ENCODE data around the gene WDR87. TPM values are rescaled to one million over a fixed set of nuclear protein-coding genes. Genes with fewer than 3 reads are reported as not detected.

Gene WDR87
- total and polyA plus RNA-seq, 4 donors: not detected

DNA sequence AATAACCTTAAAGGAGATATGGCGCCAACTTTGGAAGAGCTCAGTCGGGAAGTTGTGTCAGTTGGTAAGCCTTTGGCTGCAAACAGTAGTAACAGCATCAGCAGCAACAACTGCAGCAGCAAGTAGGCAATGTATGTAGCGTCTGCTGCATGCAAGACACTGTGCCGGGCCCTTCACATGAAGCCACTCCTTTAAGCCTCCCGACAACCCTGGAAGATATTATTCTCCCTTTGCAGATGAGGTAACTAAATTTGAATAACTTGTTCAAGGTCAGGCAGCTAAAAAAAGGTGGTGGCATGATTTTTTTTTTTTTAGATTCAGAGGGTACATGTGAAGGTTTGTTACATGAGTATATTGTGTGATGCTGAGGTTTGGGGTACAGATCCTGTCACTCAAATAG is 20.3 kb upstream of the WDR87 start:
- Histone ChIP-seq H3K27ac (ENCODE audit: low read depth in 1 of 2, low read length in 2 of 2) (no peak overlapping the region), H3K9me3 (ENCODE audit: control insufficient read depth in 4 of 4, low read length in 3 of 4) (no peaks in the 10 kb centered on the region), H3K36me3 (ENCODE audit: control insufficient read depth in 4 of 4, insufficient read depth in 3 of 4, low read depth in 1 of 4, low read length in 3 of 4) (no peaks in the 10 kb centered on the region), H3K27me3 (ENCODE audit: control insufficient read depth in 4 of 4, insufficient read depth in 4 of 4, low read length in 3 of 4) (no peaks in the 10 kb centered on the region), H3K4me3 (ENCODE audit: low read depth in 1 of 3, low read length in 3 of 3) (no peak overlapping the region), H3K4me1 (ENCODE audit: control insufficient read depth in 4 of 4, insufficient read depth in 4 of 4, low read length in 3 of 4) (peaks cover 4 to 21% (median 13%) of the 10 kb centered on the region in 4 donors), H3K9ac (ENCODE audit: low read depth in 1 of 2, low read length in 2 of 2) (no peak overlapping the region)
- no peak for DNase-seq (ENCODE audit: low spot score)
- 90% methylated on average over 5 of the region's 5 CpGs for WGBS
- TF ChIP-seq RAD21 (IDR thresholded peaks at IDR 0.05) (no peak), ATF3 (IDR thresholded peaks at IDR 0.05) (no peak), NR2F2 (IDR thresholded peaks at IDR 0.05) (no peak), FOXA1 (IDR thresholded peaks at IDR 0.05) (no peak), HNF4G (IDR thresholded peaks at IDR 0.05) (no peak), EGR1 (IDR thresholded peaks at IDR 0.05; ENCODE audit: low read depth in 2 of 2) (no peak)
- TF ChIP-seq, protein P1, sequence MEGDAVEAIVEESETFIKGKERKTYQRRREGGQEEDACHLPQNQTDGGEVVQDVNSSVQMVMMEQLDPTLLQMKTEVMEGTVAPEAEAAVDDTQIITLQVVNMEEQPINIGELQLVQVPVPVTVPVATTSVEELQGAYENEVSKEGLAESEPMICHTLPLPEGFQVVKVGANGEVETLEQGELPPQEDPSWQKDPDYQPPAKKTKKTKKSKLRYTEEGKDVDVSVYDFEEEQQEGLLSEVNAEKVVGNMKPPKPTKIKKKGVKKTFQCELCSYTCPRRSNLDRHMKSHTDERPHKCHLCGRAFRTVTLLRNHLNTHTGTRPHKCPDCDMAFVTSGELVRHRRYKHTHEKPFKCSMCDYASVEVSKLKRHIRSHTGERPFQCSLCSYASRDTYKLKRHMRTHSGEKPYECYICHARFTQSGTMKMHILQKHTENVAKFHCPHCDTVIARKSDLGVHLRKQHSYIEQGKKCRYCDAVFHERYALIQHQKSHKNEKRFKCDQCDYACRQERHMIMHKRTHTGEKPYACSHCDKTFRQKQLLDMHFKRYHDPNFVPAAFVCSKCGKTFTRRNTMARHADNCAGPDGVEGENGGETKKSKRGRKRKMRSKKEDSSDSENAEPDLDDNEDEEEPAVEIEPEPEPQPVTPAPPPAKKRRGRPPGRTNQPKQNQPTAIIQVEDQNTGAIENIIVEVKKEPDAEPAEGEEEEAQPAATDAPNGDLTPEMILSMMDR (IDR thresholded peaks at IDR 0.05; ENCODE audit: low read depth, low read length, missing input control): no peak
- TF ChIP-seq, protein P2, sequence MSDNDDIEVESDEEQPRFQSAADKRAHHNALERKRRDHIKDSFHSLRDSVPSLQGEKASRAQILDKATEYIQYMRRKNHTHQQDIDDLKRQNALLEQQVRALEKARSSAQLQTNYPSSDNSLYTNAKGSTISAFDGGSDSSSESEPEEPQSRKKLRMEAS (IDR thresholded peaks at IDR 0.05): no peak

- WGBS: 93% methylated on average over 10 of the region's 10 CpGs
- Histone ChIP-seq H3K4me3 (ENCODE audit: low read depth in 1 of 3, low read length in 3 of 3) (no peak overlapping the region), H3K4me1 (ENCODE audit: control insufficient read depth in 4 of 4, insufficient read depth in 4 of 4, low read length in 3 of 4) (peaks cover 1 to 17% (median 9%) of the 10 kb centered on the region in 4 donors), H3K9me3 (ENCODE audit: control insufficient read depth in 4 of 4, low read length in 3 of 4) (no peaks in the 10 kb centered on the region), H3K27ac (ENCODE audit: low read depth in 1 of 2, low read length in 2 of 2) (no peak overlapping the region), H3K9ac (ENCODE audit: low read depth in 1 of 2, low read length in 2 of 2) (no peak overlapping the region), H3K27me3 (ENCODE audit: control insufficient read depth in 4 of 4, insufficient read depth in 4 of 4, low read length in 3 of 4) (no peaks in the 10 kb centered on the region), H3K36me3 (ENCODE audit: control insufficient read depth in 4 of 4, insufficient read depth in 3 of 4, low read depth in 1 of 4, low read length in 3 of 4) (no peaks in the 10 kb centered on the region)
- no peak for DNase-seq (ENCODE audit: low spot score)
- TF ChIP-seq REST (IDR thresholded peaks at IDR 0.05) (no peak), NR2F2 (IDR thresholded peaks at IDR 0.05) (no peak)
Measured at GRCh38 chr19:37926255-37926654, 19.9 kb upstream of the WDR87 start.

GRCh38 chr19:37925212-37925611 is 18.8 kb upstream of the WDR87 start:
- WGBS: 75% methylated on average over 3 of the region's 3 CpGs
- Histone ChIP-seq H3K4me1 (ENCODE audit: control insufficient read depth in 4 of 4, insufficient read depth in 4 of 4, low read length in 3 of 4) (peaks cover 0 to 12% (median 7%) of the 10 kb centered on the region in 4 donors), H3K36me3 (ENCODE audit: control insufficient read depth in 4 of 4, insufficient read depth in 3 of 4, low read depth in 1 of 4, low read length in 3 of 4) (no peaks in the 10 kb centered on the region), H3K9ac (ENCODE audit: low read depth in 1 of 2, low read length in 2 of 2) (no peak overlapping the region), H3K9me3 (ENCODE audit: control insufficient read depth in 4 of 4, low read length in 3 of 4) (no peaks in the 10 kb centered on the region), H3K27me3 (ENCODE audit: control insufficient read depth in 4 of 4, insufficient read depth in 4 of 4, low read length in 3 of 4) (no peaks in the 10 kb centered on the region), H3K4me3 (ENCODE audit: low read depth in 1 of 3, low read length in 3 of 3) (no peak overlapping the region), H3K27ac (ENCODE audit: low read depth in 1 of 2, low read length in 2 of 2) (no peak overlapping the region)
- DNase-seq (ENCODE audit: low spot score): no peak
- no peak for TF ChIP-seq NR2F2 (IDR thresholded peaks at IDR 0.05)
- TF ChIP-seq ZBTB33 (IDR thresholded peaks at IDR 0.05): no peak
- no peak for TF ChIP-seq EGR1 (IDR thresholded peaks at IDR 0.05; ENCODE audit: low read depth in 2 of 2)
- TF ChIP-seq ATF3 (IDR thresholded peaks at IDR 0.05): no peak
- no peak for TF ChIP-seq HNF4A (conservative IDR thresholded peaks at IDR 0.05)
- TF ChIP-seq RAD21 (IDR thresholded peaks at IDR 0.05): no peak
- no peak for TF ChIP-seq HNF4G (IDR thresholded peaks at IDR 0.05)
- TF ChIP-seq, protein P1 (IDR thresholded peaks at IDR 0.05; ENCODE audit: low read depth, low read length, missing input control): no peak
- TF ChIP-seq TAF1 (conservative IDR thresholded peaks at IDR 0.05): no peak
- TF ChIP-seq JUND (IDR thresholded peaks at IDR 0.05): no peak
- no peak for TF ChIP-seq FOXA2 (IDR thresholded peaks at IDR 0.05)
- TF ChIP-seq GABPA (IDR thresholded peaks at IDR 0.05 in 1 of 2, conservative IDR thresholded peaks at IDR 0.05 in 1 of 2): no peak
- no peak for TF ChIP-seq FOXA1 (IDR thresholded peaks at IDR 0.05)
- TF ChIP-seq, protein P2 (IDR thresholded peaks at IDR 0.05): no peak
